ENCODE measurements around the gene KCNC3.
"Not testable (repeated sequence)": the region's sequence is repeated elsewhere in the genome, so short reads cannot be mapped to it uniquely, and the experiment has no call there.

KCNC3 gene

DNA sequence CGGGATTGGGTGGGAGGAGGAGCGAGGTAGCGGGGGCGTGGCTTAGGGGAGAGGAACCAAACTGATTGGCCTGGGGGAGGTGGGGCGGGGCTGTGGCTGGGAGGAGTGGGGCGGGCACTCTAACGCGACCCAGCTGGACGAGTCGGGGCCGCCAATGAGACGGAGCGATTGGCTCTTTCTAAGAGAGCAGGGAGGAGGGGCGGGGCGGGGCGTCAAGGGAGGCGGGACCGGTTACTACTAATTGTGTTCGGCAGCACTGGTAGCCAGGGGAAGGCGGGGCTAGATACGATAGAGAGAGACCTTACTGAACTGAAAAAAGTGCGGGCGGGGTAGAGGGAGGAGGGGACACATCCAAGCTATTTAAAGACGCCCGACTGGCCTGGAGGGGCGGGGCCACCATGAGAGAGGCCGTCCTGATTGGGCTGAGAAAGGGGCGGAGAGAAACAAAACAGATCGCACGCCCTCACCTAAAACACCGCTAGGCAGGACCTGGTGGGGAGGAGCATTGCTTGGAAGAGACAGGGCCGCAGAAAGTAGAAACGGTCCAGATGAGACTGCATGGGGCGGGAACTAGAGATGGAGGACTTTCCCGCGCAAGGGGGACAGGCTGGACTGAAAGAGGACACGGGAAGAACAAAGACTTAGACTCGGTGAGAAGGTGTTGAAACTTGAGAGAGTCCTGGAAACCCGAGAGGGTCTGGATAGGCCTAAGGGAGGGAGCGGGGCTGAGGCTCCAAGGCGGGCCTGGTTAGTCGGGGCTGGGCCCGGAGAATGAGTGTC, at the start of gene KCNC3:
Gene KCNC3 (minus strand): TSS at position 232 of the 780 bp plus-strand sequence. CDS start 295 bp downstream, outside the sequence.
- peak; percentile 99 for DNase-seq

- DNase-seq = no peak
Measured at GRCh38 chr19:50378863-50379236, 49.7 kb upstream of the KCNC3 start.

DNA sequence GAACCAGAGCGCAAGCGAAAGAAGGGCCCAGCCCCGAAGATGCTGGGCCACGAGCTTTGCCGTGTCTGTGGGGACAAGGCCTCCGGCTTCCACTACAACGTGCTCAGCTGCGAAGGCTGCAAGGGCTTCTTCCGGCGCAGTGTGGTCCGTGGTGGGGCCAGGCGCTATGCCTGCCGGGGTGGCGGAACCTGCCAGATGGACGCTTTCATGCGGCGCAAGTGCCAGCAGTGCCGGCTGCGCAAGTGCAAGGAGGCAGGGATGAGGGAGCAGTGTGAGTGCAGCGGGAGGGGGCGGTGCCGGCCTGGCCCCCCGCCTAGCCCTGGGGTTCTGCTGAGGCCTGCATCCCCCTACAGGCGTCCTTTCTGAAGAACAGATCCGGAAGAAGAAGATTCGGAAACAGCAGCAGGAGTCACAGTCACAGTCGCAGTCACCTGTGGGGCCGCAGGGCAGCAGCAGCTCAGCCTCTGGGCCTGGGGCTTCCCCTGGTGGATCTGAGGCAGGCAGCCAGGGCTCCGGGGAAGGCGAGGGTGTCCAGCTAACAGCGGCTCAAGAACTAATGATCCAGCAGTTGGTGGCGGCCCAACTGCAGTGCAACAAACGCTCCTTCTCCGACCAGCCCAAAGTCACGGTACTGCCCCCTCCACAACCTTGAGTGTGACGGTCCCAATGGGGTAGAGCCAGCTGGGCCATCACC, 49.1 kb upstream of the KCNC3 start:
- DNase-seq = no peak

DNA sequence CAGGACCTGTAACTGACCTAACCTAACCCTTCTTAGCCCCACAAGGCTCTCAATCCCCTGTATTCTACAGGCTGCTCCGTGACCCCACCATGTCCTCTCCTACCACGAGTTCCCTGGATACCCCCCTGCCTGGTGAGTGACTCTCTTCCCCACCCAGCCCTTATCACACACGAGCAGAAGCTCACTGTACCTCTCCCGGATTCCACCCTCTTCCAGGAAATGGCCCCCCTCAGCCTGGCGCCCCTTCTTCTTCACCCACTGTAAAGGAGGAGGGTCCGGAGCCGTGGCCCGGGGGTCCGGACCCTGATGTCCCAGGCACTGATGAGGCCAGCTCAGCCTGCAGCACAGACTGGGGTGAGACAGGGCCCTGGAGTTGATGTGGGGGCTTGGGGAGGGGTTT, 48.3 kb upstream of the KCNC3 start:
- no peak for DNase-seq

DNA sequence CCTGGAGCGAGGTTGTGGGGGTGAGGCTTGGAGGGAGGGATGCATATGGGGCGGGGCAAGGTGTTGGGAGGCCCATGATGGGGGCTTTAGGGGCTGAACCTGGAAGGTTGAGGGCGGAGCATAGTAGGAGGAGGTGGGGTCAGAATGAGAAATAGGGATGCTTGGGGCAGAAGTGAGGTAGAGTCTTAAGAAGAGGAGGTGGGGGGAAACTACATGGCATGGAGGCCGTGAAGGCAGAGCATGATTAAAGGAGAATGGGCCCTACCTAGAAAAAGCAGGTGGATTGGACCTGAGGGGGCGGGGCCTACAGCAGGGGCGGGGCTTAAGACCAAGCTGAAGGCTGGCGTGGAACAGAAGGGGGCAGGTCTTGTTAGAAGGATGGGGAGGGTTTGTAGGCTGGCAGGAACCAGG, 47.9 kb upstream of the KCNC3 start:
- DNase-seq = peak; percentile 56

- DNase-seq = peak; percentile 98
Measured at GRCh38 chr19:50376166-50377050, 47.2 kb upstream of the KCNC3 start, which contains the start of gene NR1H2. TSS of gene NR1H2 (plus strand) at chr19:50376457. CDS start at chr19:50377606, 1,149 bp downstream.

DNA sequence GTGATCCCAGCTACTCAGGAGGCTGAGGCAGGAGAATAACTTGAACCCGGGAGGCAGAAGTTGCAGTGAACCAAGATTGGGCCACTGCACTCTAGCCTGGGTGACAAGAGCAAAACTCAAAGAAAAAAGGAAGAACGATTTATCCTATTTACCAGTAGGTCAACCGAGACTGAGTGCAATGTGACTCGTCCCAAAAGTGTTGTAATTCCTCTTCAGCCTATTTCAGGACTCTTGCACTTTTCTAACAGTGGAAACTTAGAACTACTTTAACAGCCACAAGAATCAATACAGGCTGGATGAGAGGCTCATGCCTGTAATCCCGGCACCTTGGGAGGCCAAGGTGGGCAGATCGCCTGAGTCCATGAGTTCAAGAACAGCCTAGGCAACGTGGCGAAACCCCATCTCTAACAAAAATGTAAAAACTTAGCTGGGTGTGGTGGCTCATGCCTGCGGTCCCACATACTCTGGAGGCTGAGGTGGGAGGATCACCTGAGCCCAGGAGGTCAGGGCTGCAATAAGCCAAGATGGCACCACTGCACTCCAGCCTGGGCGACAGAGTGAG, 42.8 kb upstream of the KCNC3 start:
- no peak for DNase-seq

DNA sequence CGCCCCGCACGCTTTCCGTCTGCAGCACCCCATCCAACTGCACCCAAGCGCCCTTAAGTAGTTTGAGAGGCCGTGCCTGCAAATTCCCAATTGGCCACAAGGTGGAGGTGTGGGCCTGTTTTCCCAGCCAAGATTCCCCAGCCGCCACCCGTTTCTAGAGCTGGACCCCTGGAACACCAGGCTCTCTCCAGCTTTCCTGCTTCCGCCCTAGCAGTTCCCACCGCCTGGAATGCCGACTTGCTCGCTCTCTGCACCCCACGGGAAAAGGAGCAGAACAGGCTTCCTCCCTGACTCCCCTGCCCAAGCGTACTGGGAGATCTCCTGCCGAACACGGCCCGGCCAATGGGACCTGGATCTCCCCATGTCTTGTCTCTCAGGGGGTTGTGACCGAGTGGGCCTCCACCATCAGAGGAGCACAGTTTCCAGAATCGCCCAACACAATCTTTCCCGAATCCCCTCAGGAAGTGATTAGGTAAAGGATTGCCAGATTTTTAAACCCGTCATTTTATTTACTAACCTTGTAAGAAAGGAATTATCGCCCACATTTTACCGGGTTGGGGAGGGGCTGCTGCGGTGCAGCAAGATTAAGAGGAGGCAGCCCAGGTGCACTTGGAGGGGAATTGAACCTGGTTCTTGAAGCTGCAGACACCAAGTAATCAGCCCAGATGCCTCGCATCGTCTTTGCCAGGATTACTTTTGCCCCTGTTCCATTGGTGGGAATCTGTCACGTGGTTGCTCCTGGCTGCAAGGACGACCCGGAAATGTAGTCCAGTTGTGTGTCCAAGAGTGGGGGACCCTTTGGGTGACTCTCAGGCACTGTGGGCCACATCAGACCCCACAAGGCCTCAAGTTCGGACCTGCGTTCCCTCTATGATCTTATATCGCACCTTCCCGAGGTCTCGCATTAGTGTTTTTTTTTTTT, 39.7 kb upstream of the KCNC3 start:
- peak; percentile 82 for DNase-seq

- DNase-seq = no peak
Measured at GRCh38 chr19:50365434-50366306, 36.5 kb upstream of the KCNC3 start, which contains the start of gene NAPSA. TSS of gene NAPSA (minus strand) at chr19:50365639. CDS start at chr19:50365621, 18 bp downstream.

DNA sequence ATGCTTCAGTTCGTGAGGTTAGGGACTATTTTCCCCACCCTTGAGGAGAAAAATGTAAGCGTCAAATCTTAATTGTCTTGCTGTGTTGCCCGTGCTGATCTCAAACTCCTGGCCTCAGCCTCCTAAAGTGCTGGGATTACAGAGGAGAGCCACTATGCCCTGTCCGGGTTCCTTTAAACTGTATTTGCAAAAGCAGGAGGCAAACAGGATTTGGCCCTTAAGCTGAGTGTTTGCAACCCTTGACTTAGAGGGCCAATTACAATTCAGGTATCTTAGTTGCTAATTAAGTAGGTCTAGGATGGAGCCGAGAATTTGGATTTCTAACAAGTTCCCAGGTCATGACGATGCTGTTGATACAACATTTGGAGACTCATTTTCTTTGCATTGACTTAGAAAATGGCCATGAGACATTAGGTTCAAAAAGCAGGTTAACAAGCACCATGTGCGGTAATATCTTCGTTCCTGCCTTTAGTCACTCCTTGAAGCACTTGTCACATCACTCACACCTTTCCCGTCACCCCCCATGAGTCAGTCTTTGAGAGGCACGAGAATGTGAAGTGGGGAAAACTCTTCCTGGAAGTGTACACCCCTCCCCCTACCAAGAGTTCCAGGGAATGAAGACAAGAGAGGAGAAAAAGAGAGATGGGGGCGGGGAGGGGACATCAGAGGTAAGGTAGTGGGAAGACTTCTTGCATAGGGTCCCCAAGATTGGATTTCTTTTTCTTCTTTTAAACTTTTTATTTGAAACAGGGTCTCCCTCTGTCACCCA, 33.7 kb upstream of the KCNC3 start:
- DNase-seq = peak; percentile 30

DNA sequence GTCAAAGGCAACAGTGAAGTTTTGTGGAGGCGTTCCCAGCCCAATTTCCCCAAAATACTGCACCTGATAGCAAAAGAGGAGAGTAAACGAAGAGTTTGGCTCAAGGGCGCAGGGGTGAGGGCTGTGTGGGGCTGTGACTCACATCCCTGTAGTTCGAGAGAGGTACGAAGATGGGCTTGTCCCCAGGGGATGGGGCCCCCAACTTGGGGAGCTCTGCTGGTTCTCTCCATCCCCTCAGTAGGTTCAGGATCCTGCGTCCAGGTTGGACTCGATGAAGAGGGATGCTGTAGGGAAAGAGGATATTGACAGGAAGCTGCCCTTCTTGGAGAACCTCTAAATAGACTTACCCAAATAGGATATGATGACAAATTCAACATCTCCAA, 32.8 kb upstream of the KCNC3 start:
- DNase-seq = no peak

DNA sequence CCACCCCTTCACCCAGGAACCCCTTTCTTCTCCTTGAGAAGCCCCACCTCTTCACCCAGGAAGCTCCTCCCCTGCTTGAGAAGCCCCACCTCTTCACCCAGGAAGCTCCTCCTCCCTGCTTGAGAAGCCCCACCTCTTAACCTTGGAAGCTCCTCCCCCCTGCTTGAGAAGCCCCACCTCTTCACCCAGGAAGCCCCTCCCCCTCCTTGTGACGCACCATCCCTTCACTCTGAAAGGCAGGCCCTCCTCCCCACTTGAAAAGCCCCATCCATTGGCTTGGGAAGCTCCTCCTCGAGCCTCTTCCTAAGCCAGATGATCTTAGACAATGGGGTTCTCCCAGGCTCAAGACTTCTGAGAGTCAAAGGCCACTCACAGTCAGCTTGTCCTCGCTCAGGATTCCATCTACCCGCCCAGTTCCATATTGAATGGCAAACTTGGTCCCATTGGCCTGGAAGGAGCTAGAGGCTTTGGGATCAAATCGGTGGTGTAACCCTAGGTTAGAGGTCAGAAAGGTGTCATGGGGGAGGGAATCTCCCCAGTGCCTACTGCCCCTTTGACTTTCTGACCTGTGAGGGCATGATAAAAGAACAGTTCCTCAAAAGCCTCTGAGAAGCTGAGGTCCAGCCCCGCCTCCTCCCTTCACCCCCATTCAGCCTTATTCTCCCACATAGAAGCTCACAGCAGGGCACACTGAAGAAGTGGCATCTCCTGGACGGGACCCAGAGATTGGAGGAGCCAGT, 32.3 kb upstream of the KCNC3 start:
- peak; percentile 38 for DNase-seq

- no peak for DNase-seq
Measured at GRCh38 chr19:50359328-50359818, 30.2 kb upstream of the KCNC3 start.

DNA sequence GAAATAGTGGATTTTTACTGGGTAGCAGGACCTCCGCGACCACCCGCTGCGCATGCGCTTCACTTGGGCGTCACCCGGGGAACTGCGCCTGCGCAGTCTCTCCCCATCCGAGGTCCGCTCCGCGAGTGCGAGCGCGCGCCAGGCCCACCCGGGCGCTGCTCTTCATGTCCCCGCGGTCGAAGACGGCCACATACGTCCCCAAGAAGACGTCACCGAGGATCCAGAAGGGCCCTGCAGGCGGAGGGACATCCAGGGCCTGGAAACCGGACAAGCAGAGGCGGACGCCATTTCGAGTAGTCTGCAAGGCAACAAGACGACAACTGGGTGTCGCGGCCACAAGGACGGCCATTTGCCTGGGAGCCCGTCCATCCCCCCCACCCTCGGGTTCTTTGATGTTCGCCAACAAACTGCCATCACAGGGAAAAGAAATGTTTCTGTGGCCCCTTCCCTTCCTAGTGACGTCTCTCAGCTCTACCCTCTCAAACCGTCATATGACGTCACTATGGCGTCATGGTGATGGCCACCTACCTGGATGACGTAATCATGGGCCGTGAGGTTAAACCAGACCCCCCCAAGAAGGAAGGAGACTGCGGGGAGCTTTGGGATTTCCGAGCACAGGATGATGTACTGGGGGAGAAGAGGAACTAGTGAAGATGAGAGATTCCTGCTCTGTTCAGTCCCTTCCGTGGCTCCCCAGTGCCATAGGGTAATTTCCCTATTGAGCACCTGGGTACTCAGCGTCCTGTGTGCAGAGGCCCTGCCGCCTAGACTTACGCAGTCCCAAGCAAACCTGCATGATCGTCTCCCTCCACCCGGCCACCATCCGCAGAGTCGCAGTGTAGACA, 29.5 kb upstream of the KCNC3 start:
- no peak for DNase-seq

DNA sequence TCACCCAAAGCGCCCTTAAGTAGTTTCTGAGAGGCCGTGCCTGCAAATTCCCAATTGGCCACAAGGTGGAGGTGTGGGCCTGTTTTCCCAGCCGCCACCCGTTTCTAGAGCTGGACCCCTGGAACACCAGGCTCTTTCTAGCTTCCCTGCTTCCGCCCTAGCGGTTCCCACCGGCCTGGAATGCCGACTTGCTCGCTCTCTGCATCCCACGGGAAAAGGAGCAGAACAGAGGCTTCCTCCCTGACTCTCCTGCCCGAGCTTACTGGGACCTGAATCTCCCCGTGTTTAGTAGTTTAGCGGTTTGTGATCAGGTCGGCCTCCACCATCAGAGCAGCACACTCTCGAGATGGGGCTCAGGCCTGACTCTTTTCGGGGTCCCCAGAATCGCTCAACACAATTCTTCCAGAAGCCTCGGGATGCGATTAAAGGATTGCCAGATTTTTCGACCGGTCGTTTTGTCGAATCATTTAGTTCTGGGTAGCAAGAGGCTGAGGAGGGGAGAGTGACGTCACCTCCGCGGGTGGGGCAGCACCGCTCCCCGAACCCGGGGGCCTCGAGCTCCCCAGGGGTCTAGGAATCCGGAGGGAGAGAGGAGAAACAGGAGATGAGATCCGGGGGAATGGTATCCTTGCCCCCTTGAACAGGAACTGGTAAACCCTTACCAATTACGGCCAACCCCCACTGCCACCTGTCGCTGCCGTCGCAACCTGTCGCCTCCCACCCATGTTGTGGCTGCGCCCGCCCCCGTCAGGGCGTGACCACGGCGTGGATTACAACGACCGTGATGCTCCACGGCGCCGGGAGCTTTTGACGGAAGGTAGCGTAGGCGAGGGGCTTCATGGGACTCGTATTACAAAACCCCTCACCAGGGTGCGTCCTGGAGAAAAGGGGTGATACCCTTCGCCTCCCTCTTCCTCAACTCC, 28.3 kb upstream of the KCNC3 start:
- peak; percentile 76 for DNase-seq

- DNase-seq = no peak
Measured at GRCh38 chr19:50356691-50357177, 27.6 kb upstream of the KCNC3 start.

GRCh38 chr19:50353487-50353880, 24.3 kb upstream of the KCNC3 start:
- DNase-seq = not testable (repeated sequence)

Measured in DMS53 (cell line).